PFSK-1 (cell line): ENCODE measurements around the gene MFAP4.

Experiments
- POLR2AphosphoS5 ChIP-seq: IDR thresholded peaks from 2 replicates; pipeline ENCODE4 v1.6.1; 2012; ENCODE audit warnings: low read depth, mild to moderate bottlenecking, control low read depth, low read length, moderate library complexity
- REST ChIP-seq, 2 experiments: IDR thresholded peaks; 2 replicates each; pipeline versions ENCODE4 v1.6.1 to v1.8.0; 2011 to 2012; ENCODE audit warnings: low read depth in 2 of 2, low read length in 2 of 2, control low read depth in 1 of 2, inconsistent platforms in 1 of 2, mild to moderate bottlenecking in 1 of 2, moderate library complexity in 1 of 2; ENCODE audit not compliant: insufficient read depth in 1 of 2
- SIN3A ChIP-seq: IDR thresholded peaks from 2 replicates; pipeline ENCODE4 v1.6.1; 2012; ENCODE audit warnings: mild to moderate bottlenecking, low read length, moderate library complexity, borderline replicate concordance; ENCODE audit not compliant: insufficient read depth
- TAF1 ChIP-seq: IDR thresholded peaks from 2 replicates; pipeline ENCODE4 v1.6.1; 2012; ENCODE audit warnings: low read length, control low read depth, borderline replicate concordance; ENCODE audit not compliant: insufficient read depth

GRCh38 chr17:19381741-19382444, 5.1 kb downstream of the MFAP4 start:
- no peak for TF ChIP-seq TAF1
- TF ChIP-seq POLR2AphosphoS5, result no peak
- no peak for TF ChIP-seq REST (IDR thresholded peaks at IDR 0.05; ENCODE audit: insufficient read depth in 1 of 2, low read depth in 2 of 2, low read length in 2 of 2)
- TF ChIP-seq SIN3A, result no peak
